HG02642 (cell line): ENCODE results near the gene TMEM120B.
"Not testable (repeated sequence)": the region's sequence is repeated elsewhere in the genome, so short reads cannot be mapped to it uniquely, and the experiment has no call there.

Experiments used
- ATAC-seq: cut with Tn5 transposase; IDR thresholded peaks from one replicate; pipeline ENCODE4 v1.9.1; 2021; ENCODE audit warnings: mild to moderate bottlenecking; ENCODE audit not compliant: unreplicated experiment, poor library complexity

The TMEM120B gene

DNA sequence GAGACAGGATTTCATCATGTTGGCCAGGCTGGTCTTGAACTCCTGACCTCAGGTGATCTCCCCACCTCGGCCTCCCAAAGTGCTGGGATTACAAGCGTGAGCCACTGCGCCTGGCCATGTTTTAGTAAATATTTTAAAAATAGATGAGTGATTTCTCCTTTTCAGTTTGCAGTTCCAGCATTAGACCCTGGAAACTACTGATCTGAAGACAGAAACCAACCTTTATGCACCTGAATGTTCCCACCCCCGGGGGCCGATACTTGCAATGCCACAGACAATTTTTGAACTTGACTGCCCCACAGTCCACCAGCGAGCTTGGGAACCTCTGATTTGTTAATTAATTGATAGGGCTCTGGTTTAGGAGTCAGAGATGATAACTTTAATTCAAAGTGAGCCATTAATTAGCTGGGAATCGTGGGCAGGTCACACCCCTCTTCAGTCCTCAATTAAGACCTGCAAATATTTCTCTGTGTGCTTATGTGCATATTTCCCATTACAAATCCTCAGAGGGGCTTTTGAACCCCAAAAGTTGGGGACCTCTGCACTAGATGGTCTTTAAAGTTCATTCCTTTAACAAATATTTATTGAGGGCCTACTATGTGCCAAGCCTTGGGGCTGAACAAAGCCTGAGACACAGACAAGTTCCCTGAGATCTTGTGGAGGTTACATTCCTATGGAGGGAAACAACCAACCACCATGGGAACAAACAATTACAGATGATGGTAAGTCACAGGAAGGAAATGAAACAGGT lies 4.1 kb upstream of the TMEM120B start:
- no peak for ATAC-seq

DNA sequence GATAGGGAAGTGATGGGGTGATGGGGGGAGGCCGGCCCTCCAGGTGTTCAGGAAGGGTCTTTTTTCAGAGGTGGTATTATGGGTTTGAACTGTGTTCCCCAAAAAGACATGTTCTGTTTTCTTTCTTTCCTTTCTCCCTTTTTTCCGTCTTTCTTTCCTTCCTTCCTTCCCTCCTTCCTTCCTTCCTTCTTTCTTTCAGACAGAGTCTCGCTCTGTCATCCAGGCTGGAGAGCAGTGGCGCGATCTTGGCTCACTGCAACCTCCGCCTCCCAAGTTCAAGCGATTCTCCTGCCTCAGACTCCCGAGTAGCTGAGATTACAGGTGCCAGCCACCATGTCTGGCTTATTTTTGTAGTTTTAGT lies 3.5 kb upstream of the TMEM120B start:
- not testable (repeated sequence) for ATAC-seq

DNA sequence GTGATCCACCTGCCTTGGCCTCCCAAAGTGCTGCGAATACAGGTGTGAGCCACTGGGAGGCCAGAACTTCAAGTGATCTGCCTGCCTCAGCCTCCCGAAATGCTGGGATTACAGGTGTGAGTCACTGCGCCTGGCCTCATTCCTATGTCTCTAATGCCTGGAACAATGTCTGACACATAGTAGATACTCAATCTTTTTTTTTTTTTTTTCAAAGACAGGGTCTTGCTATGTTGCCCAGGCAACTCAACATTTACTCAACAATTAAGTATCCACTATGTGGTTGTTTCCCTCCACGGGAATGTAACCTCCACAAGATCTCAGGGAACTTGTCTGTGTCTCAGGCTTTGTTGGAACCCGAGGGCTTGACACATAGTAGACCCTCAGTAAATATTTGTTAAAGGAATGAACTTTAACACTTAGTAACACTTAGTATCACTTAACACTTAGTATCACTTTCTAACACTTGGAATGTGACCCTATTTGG lies 3.0 kb upstream of the TMEM120B start:
- ATAC-seq, result no peak

DNA sequence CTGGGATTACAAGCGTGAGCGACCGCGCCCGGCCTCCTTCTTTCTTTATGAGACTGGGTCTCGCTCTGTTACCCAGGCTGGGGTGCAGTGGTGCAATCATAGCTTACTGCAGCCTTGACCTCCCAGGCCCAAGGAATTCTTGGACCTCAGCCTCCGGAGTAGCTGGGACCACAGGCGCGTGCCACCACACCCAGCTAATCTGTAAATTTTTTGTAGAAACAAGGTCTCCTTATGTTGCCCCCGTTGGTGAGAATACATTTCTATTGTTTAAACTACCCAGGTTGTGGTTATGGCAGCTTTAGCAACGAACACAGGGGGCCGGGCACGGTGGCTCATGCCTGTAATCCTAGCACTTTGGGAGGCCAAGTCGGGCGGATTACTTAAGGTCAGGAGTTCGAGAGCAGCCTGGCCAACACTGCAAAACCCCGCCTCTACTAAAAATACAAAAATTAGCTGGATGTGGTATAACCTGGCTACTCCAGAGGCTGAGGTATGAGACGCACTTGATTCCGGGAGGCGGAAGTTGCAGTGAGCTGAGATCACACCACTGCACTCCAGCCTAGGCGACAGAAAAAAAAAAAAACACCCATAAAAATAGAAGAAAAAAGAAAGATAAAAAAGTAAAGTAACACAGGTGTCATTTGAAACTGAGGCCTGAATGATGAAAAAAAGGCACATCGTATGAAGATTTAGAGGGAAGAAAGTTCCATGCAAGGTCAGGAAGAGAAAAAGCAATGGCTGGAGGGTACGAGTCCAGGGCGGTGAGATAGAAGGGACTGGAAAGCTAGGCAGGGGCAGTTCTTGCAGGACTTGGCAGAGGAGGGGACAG lies 977 bp upstream of the TMEM120B start:
- ATAC-seq, result no peak

DNA sequence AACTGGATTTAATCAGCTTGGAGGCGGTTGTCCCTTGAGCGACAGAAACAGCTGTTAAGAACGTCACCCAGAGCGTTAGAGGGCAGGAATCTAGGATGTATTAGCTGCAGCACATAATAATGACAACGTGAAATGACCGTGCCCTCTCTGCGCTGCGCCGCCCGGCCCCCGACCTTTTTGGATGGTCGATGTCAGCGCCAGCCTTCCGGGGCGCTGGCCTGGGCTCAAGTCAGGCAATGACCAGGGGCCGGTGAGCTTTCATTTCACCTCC lies 427 bp upstream of the TMEM120B start:
- ATAC-seq, result peak; percentile 32

DNA sequence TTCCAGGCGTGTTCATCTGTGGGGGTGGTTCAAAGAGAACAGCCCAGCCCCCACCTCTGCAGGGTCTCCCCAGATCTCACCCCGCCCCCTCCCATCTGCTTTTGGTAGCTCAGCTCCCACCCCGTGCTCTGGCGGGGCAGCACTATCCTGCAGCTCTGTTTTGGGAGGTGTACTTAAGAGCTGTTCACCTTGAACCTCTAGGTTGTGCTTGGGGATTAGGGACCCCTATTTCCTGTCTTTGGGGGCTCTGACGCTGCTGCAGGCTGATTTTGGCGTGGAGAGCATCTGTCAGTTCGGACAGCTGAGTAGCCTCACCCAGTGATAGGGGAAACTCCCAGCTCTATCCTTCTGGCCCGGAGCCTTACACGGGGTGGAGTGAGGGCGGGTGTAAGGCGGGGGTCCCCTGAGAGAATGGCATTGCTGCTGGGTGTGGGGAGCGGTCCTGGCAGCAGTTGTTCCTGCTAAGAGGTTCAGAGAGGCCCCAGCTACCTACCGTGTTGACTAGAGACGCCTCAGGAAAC lies 765 bp downstream of the TMEM120B start:
- no peak for ATAC-seq

DNA sequence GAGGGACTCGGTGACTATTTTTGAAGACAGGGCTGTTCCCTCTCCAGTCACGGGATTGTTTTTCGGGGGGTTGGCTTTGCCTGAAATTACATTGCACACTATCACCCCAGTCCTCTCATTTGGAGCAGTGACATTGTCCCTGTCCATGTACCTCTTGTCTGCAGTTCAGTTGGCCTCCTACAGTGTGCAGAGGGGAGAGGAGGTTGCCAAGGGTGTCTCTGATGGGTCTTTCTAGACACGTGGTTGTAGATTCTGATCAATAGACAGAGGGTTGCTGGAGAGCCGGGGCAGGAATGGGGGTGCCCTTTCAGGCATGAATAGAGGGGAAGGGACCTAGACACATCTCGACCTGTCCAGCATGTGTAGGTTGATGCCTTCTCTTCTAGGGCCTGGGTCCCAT lies 1.2 kb downstream of the TMEM120B start:
- no peak for ATAC-seq

DNA sequence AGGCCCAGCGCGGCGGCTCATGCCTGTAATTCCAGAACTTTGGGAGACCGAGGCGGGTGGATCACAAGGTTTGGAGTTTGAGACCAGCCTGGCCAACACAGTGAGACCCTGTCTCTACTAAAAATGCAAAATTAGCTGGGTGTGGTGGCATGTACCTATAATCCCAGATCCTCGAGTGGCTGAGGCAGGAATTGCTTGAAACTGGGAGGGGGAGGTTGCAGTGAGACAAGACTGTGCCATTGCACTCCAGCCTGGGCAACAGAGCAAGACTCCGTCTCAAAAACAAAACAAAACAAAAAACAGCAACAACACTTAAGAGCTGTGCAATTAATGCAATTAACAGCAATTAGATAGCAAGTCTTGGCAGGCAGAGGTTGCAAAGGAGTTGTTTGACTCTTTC lies 2.5 kb downstream of the TMEM120B start:
- ATAC-seq, result not testable (repeated sequence)

DNA sequence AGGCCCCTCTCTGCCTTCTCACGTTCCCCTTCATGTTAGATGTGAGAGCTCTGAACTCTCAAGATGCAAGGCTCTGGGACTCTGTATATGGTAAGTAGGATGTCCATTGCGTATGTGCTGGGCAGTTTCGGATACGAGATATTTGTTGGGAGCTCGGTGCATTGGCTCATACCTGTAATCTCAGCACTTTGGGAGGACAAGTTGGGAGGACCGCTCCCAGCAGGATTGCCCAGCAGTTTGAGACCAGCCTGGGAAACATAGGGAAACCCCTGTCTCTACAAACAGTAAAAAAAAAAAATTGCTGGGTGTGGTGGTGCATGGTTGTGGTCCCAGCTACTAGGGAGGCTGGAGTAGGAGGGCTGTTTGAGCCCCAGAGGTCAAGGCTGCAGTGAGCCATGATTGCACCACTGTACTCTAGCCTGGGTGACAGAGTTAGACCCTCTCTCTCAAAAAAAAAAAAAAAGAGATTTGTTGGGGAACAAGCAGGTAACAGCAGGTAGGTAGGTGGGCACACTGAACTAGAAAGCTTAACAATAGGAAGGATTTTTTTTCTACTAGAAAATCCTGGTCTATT lies 3.4 kb downstream of the TMEM120B start:
- ATAC-seq, result no peak

DNA sequence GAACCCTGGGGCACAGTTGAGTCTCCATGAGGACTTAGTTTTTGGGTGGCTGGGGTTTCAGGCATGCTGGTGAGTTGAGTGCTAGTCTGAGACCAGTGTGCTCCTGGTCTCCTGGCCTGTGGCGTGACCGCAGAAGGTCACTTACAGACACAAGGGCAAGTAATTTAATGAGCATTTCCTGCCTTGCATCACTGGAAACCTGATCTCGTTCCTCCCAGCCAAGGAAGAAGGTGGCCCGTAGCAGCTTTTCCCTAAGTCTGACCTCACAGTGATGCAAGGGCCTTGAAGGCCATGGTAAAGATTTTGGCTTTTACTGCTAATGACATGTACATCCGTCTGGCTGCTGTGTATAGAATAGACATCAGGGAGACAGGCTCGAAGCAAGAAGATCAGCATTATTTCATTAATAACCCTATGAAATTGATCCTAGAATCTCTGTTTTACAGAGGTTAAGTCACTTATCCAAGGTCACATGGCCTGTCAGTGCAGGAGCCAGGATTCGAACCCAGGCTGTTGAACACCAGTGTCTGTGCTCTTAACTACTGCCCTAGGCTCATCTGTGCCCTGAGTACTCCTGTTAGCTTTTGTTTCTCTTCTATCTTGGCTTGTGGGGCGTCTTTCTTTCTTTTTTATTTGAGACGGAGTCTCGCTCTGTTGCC lies 4.6 kb downstream of the TMEM120B start:
- no peak for ATAC-seq

DNA sequence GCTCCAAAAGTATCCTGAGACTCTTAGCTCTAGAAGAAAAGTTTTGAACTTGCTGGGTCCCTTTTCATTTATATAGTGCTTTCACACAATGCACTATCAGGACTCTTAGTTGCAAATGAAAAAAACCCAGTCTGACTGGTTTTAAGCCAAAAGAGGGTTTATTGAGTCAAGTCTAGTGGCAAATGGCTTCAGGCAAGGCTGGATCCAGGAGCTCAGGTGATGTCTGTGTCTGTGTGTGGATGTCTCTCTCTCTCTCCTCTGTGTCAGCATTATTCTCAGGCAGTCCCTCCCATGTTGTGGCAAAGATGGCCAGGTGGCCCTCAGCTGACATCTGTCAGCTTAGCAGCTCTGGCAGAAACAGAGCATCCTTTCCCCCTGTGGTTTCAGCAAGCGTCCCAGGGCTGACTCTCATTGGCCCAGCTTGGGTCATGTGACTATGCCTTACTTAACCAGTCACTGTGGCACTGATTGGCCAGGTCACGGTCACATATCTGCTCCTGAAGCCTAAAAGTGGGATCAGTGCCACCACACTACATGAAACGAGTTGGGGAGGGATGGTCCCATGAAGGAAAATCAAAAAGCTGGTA lies 6.2 kb downstream of the TMEM120B start:
- no peak for ATAC-seq

DNA sequence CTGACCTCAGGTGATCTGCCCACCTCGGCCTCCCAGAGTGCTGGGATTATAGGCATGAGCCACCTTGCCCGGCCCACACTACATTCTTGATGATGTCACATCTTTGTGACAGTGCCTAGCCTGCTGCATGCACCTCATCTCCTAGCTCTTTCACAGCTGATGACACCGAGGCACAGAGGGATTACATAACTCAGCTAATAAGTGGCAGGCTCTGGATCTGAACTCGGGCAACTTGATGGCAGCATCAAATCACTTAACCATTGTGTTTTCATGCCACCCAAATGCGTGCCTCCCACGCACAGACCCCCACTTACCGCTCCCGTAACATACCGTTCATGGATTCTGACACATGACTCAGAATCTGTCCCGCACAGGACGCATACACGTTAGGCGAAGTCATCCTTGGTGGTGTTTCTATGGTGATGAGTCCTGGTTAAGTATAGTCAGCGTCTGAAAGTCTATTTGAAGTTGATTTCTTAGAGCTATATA lies 7.4 kb downstream of the TMEM120B start:
- ATAC-seq, result no peak

DNA sequence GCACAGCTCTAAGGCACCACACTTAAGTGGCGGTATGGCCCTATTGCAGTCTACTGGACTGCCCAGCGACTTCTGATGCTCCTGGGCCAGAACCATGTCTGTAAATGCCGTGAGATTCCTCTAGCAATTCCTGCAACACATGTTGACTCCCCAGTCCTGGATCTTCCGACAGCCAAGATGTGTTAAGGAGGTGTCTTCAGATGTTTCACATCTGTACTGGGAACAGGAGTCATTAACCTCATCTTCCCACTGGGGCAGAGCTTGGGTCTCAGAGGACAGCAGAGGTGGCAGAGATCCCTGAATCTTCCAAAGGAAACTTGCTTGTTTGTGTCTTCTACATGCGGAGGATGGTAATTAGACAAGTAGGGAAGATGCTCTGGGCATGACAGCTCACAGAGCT lies 8.2 kb downstream of the TMEM120B start:
- no peak for ATAC-seq

DNA sequence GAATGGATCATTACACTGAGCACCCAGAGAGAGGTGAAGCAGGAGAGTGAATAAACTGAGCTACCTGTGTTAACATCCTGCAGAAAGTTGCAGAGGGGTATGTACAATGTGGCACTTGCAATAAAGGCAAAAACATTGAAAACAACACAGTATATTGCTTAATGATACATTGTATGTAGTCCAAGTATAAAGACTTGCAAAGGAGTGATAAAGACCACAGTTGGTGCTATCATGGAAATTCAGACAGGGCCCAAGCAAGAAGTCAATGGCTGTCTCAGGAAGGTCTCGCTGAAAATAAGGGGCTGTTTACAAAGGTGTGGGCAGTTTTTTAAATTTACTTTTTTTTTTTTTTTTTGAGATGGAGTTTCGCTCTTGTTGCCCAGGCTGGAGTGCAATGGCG lies 10.0 kb downstream of the TMEM120B start:
- no peak for ATAC-seq

DNA sequence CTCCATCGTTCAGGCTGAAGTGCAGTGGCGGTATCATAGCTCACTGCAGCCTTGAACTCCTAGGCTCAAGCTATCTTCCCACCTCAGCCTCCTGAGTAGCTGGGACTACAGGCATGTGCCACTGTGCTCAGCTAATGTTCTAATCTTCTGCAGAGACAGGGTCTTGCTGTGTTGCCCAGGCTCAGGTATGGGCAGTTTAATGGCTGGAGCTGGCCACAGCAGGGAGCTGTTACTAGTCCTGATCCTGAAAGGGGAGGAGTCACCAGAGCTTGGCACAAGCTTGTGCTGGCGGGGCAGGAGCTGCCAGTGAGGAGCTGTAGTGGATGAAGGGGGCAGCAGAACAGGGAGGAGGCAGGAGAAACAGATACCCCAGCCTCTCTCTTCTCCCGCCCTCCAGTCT lies 10.6 kb downstream of the TMEM120B start:
- no peak for ATAC-seq

DNA sequence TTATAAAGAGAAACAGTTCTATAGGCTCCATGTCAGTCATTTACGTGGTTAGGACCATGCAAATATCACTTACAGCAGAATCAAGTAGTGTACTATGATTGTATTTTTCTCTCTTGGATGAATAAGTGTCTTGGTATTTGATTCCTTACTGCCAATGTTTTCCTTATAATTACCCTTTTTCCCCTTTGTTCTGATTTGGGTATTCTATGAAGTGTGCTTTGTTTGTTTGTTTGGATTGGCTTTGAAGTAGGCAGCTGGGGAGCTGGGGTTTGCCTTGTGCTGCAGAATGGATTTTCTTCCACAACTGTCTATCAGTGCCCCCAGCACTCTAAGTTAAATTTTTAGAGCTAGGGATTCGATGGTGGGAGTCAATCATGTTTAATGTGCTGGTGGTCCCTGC lies 12.4 kb downstream of the TMEM120B start:
- no peak for ATAC-seq

DNA sequence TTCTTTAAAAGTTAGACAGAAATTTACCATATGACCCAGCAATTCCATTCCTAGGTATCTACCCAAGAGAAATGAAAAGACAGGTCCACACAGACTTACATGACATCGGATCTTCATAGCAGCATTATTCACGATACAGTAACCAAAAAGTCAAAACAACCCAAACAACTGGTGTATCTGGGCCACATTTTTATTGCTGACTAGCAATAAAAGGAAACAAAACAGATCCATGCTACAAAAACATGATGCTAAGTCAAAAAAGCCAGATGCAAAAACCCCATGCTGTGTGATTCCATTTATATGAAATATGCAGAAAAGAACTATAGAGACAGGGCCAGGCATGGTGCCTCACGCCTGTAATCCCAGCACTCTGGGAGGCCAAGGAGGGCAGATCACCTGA lies 12.9 kb downstream of the TMEM120B start:
- ATAC-seq, result no peak

DNA sequence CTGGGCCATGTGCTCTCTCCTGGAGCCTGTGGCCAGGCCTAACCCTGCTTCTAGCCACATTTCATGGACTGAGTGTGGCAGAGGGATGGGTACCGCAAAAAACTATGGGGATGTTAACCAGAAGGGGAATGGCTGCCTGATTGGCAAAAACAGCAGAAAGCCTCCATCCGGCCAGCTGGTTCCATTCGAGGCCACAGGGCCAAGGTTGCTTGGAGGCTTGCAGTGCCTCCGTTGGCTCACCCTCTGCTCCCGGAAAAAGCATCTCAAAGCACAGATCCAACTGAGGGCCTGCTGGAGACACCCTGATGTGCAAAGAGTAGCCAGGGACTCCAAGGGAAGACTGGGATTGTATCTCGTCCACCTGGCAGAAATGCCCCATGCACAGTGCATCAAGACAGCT lies 16.5 kb downstream of the TMEM120B start:
- no peak for ATAC-seq

DNA sequence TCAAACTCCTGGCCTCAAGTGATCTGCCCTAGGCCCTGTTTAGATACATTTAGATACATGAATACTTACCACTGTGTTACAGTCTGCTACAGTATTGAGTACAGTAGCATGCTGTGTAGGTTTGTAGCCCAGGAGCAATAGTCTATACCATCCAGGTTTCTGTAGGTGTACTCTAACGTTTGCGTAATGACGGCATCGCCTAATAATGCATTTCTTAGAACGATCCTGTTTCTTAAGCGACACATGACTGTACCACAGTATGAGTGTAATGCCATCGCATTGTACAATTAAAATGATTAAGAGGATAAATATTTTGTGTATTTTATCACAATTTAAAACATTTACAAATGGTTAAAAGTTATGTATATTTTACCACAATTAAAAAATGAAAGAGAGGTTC lies 18.9 kb downstream of the TMEM120B start:
- ATAC-seq, result no peak

DNA sequence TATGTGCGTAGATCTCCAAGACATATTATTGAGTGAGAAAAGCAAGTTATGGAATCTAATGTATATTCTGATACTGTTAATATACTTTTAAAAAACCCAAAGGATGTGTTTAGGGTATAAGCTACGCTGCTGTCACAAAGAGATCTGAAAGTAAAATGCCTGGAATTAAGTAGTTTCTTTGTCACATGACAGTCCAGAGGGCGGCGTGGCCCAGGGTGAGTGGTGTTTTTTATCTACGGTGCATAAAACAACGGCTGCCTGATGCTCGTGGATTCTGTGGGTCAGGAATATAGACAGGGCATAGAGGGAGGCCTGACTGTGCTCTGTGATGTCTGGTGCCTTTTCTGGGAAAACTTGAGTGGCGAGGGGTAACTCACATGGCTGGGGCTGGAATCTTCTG lies 21.3 kb downstream of the TMEM120B start:
- no peak for ATAC-seq
